ENCODE results near the gene RASSF5.

DNA sequence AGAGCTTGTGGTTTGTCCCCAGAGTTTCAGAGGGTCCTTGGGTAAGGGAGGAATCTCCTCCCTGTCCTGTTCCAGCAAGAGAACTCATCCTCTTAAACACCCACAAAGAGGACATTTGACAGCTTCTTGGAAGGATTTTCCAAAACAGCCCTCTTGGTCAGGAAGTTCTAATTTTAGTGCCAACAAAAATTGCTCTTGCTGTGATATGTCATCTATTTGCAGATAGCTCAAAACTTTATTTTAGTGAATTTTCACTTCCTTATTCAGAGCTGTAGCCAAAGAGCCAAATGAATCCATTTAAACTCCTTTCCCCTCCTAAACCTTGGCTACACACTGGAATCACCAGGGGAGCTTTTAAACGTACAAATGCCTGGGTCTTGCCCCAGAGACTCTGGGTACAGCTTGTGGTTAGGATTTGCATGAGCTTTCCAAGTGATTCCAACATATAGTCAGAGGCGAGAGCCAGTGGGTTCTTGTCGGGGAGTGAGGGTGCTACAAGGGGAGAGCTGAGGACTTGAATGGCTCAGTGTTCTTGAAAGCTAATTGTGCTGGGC lies 11.8 kb upstream of the RASSF5 start:
- TF ChIP-seq, protein P1, sequence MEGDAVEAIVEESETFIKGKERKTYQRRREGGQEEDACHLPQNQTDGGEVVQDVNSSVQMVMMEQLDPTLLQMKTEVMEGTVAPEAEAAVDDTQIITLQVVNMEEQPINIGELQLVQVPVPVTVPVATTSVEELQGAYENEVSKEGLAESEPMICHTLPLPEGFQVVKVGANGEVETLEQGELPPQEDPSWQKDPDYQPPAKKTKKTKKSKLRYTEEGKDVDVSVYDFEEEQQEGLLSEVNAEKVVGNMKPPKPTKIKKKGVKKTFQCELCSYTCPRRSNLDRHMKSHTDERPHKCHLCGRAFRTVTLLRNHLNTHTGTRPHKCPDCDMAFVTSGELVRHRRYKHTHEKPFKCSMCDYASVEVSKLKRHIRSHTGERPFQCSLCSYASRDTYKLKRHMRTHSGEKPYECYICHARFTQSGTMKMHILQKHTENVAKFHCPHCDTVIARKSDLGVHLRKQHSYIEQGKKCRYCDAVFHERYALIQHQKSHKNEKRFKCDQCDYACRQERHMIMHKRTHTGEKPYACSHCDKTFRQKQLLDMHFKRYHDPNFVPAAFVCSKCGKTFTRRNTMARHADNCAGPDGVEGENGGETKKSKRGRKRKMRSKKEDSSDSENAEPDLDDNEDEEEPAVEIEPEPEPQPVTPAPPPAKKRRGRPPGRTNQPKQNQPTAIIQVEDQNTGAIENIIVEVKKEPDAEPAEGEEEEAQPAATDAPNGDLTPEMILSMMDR (IDR thresholded peaks at IDR 0.05) = no peak
- TF ChIP-seq POLR2A (IDR thresholded peaks at IDR 0.05) = no peak
- TF ChIP-seq POLR2AphosphoS5 (IDR thresholded peaks at IDR 0.05) = no peak
